Glutamatergic neuron (in vitro differentiated cells): ENCODE measurements around the gene DLG2. TPM values are rescaled to one million over a fixed set of nuclear protein-coding genes. Genes with fewer than 3 reads are reported as not detected.

Experiments
- DNase-seq: peaks from one replicate; pipeline ENCODE4 v3.0.0; 2022
- H3K27ac Mint-ChIP-seq: one replicate; pipeline ENCODE4 v1.8.0; 2020; ENCODE audit warnings: mild to moderate bottlenecking, mixed read lengths, inconsistent platforms; ENCODE audit not compliant: unreplicated experiment
- H3K27me3 Mint-ChIP-seq: one replicate; pipeline ENCODE4 v1.8.0; 2020; ENCODE audit warnings: mild to moderate bottlenecking, moderate library complexity, mixed read lengths, inconsistent platforms; ENCODE audit not compliant: unreplicated experiment
- H3K36me3 Mint-ChIP-seq: one replicate; pipeline ENCODE4 v1.8.0; 2020; ENCODE audit warnings: mild to moderate bottlenecking, mixed read lengths, inconsistent platforms; ENCODE audit not compliant: unreplicated experiment
- H3K4me1 Mint-ChIP-seq: one replicate; pipeline ENCODE4 v1.8.0; 2020; ENCODE audit warnings: mild to moderate bottlenecking, low read depth, mixed read lengths, inconsistent platforms; ENCODE audit not compliant: unreplicated experiment
- H3K4me3 Mint-ChIP-seq: one replicate; pipeline ENCODE4 v1.8.0; 2020; ENCODE audit warnings: mild to moderate bottlenecking, mixed read lengths, inconsistent platforms; ENCODE audit not compliant: unreplicated experiment
- H3K9me3 Mint-ChIP-seq: one replicate; pipeline ENCODE4 v1.8.0; 2020; ENCODE audit warnings: mild to moderate bottlenecking, moderate library complexity, mixed read lengths, inconsistent platforms; ENCODE audit not compliant: unreplicated experiment
- total RNA-seq: library from RNA; stranded (reverse); fragmentation: NEBNext Ultra II Directional; extraction: Animal tissue kit (Norgen Biotek cat#: 25700); gene quantifications from one replicate; pipeline ENCODE4 v1.2.1, GENCODE V29; 2021; ENCODE audit not compliant: unreplicated experiment
- TF ChIP-seq, protein P1 (sequence below): fragments of 200-600 bp; sonication (generic); IDR thresholded peaks from one replicate; pipeline ENCODE4 v1.5.0; 2021; ENCODE audit not compliant: partially characterized antibody, unreplicated experiment

Gene DLG2
- total RNA-seq, 1 donor from 2014 or later, result 2.9 TPM

DNA sequence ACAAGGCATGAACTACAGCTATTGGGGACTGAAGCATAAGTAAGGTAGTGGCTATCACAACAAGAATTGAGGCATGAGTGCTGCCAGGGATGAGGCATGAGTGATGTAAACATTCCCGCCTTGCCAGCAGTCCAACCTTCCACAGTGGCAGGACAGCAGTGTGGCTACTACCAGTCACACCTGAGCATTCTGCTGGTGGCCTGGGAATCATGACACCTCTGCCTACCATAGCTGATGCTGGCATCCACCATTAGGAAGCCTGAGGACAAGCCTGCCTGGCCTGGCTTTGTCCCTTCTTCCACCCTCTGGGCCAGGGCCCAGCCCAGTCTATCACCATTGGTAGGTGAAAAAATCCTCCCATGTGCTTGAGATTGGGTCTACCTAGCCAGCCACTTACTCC is 1628.2 kb downstream of the DLG2 start:
- H3K36me3 Mint-ChIP-seq, result peaks cover 42% of the 10 kb centered on the region
- TF ChIP-seq, protein P1, sequence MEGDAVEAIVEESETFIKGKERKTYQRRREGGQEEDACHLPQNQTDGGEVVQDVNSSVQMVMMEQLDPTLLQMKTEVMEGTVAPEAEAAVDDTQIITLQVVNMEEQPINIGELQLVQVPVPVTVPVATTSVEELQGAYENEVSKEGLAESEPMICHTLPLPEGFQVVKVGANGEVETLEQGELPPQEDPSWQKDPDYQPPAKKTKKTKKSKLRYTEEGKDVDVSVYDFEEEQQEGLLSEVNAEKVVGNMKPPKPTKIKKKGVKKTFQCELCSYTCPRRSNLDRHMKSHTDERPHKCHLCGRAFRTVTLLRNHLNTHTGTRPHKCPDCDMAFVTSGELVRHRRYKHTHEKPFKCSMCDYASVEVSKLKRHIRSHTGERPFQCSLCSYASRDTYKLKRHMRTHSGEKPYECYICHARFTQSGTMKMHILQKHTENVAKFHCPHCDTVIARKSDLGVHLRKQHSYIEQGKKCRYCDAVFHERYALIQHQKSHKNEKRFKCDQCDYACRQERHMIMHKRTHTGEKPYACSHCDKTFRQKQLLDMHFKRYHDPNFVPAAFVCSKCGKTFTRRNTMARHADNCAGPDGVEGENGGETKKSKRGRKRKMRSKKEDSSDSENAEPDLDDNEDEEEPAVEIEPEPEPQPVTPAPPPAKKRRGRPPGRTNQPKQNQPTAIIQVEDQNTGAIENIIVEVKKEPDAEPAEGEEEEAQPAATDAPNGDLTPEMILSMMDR, result no peak
- no peaks in the 10 kb centered on the region for H3K27me3 Mint-ChIP-seq
- H3K27ac Mint-ChIP-seq, result no peak overlapping the region
- DNase-seq, result no peak
- peaks cover 7% of the 10 kb centered on the region for H3K9me3 Mint-ChIP-seq
- H3K4me1 Mint-ChIP-seq, result no peaks in the 10 kb centered on the region
- H3K4me3 Mint-ChIP-seq, result no peak overlapping the region

DNA sequence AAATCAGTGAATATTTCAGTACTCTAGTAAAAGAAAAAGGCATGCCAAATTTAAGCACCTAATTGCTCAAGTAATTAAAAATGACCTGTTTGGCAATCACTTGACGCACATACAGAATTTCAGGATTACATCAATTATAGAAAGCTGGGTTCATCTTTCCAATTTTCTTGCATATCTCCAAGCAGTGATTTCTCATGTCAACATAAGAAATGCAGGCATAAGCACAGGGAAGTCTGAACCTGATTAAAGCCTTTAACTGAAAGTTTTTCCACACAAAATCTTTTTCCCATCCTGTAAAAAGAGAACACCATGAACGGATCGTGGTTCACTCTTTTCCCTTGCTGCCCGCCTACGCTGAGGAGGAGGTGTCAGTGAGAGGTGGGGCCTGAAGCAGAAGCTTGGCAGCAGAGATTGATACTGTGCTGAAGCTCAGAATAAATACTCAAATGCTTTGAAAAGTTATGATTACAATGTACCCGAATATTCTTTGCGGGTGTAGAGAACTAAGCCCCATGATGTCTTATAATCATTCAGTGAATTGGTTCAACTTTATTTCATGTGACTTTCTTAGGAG is 1636.9 kb downstream of the DLG2 start:
- Mint-ChIP-seq H3K36me3 (no peaks in the 10 kb centered on the region), H3K27ac (no peak overlapping the region), H3K4me1 (no peaks in the 10 kb centered on the region), H3K9me3 (no peaks in the 10 kb centered on the region), H3K4me3 (no peak overlapping the region), H3K27me3 (no peaks in the 10 kb centered on the region)
- TF ChIP-seq, protein P1, result no peak
- DNase-seq, result no peak

DNA sequence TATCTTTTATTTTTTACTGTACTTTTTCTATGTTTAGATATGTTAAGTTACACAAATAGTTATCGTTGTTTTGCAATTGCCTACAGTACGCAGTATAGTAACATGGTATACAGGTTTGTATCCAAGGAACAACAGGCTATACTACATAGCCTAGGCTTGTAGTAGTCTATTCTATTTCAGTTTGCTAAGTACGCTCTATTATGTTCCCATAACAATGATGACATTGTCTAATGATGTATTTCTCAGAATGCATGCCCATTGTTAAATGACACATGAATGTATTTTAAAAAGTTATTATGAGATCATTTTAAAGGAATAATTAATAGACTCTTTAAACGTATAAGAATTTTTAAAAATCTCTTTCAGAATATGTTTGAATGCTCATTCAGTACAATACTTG is 1644.3 kb downstream of the DLG2 start:
- H3K4me3 Mint-ChIP-seq, result no peak overlapping the region
- H3K4me1 Mint-ChIP-seq, result no peaks in the 10 kb centered on the region
- H3K9me3 Mint-ChIP-seq, result no peaks in the 10 kb centered on the region
- H3K27ac Mint-ChIP-seq, result no peak overlapping the region
- TF ChIP-seq, protein P1, result no peak
- no peaks in the 10 kb centered on the region for H3K27me3 Mint-ChIP-seq
- H3K36me3 Mint-ChIP-seq, result no peaks in the 10 kb centered on the region
- no peak for DNase-seq

DNA sequence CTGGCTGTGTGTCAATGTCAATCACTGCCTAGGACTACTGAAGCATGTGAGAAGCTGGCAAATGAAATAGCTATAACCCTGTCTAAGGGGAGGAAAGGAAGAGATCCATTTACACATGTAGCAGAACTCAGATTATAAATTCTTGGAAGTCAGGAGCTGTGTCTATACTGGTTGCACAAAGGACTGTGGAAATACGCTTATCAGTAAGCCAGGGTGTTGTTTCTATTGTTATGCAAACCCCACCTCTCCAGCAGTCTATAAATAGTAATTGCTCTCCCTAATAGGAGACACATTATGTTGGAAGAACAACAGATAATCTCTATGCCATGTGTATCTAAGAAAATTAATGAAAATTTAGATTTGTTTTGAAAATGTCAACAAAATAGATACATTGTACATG is 1647.6 kb downstream of the DLG2 start:
- Mint-ChIP-seq H3K4me3 (no peak overlapping the region), H3K4me1 (no peaks in the 10 kb centered on the region), H3K27me3 (no peaks in the 10 kb centered on the region), H3K27ac (no peak overlapping the region), H3K9me3 (no peaks in the 10 kb centered on the region), H3K36me3 (no peaks in the 10 kb centered on the region)
- no peak for DNase-seq
- TF ChIP-seq, protein P1, result no peak

DNA sequence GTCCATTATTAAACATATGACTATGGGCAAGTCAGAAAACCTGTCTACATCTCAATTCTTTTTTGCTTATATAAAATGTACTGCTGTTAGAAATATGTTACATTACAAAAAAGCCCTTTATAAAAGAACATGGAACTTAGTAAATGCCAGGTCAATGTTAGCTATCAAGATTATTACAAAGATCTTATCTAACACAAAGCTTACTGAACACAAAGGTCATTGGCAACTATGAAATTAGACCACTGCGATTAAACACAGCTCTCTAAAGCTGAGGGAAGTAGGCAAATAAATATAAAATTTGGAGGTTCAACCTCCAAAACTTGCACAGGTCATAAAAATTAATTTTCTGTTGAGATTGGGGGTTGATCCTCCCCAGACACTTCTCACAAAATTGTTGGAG is 1648.2 kb downstream of the DLG2 start:
- no peak for DNase-seq
- TF ChIP-seq, protein P1, result no peak
- Mint-ChIP-seq H3K27me3 (no peaks in the 10 kb centered on the region), H3K9me3 (no peaks in the 10 kb centered on the region), H3K4me1 (no peaks in the 10 kb centered on the region), H3K4me3 (no peak overlapping the region), H3K27ac (no peak overlapping the region), H3K36me3 (no peaks in the 10 kb centered on the region)
